ENCODE data around the gene CCDC149. TPM values are rescaled to one million over a fixed set of nuclear protein-coding genes. Genes with fewer than 3 reads are reported as not detected.

CCDC149 gene
- polyA plus RNA-seq, 1 experiment: 10.2 TPM

GRCh38 chr4:24792552-24792951, 120.3 kb downstream of the CCDC149 start:
- H3K4me3 ChIP-seq (ENCODE audit: low read depth, low read length): no peak overlapping the region
- no peaks in the 10 kb centered on the region for H3K36me3 ChIP-seq (ENCODE audit: control insufficient read depth, insufficient read depth, low read length)
- POLR2A ChIA-PET: interaction anchor here (0.5 kb wide), 1 partner anchor 235 kb away, joined by 9 read pairs; no protein-coding TSS in a partner anchor
- CTCF ChIA-PET: interaction anchor here (1.0 to 3.3 kb wide), 4 partner anchors 10 to 103 kb away, joined by 3 to 12 read pairs (median 4); no protein-coding TSS in a partner anchor
- DNase-seq (ENCODE audit: low read depth): no peak
- TF ChIP-seq CTCF (IDR thresholded peaks at IDR 0.05; ENCODE audit: insufficient read depth, low read depth, low read length): no peak
- H3K27me3 ChIP-seq (ENCODE audit: control insufficient read depth, insufficient read depth, low read length): 0 out of 2 replicates have a peak, but pooled peaks cover 1% of the 10 kb centered on the region

- no peak for TF ChIP-seq CTCF (IDR thresholded peaks at IDR 0.05; ENCODE audit: insufficient read depth, low read depth, low read length)
- no peak for DNase-seq (ENCODE audit: low read depth)
- ChIA-PET CTCF (interaction anchor here (1.4 kb wide), 1 partner anchor 12 kb away, joined by 3 read pairs; no protein-coding TSS in a partner anchor), POLR2A (no interaction called here)
- no peak overlapping the region for H3K4me3 ChIP-seq (ENCODE audit: low read depth, low read length)
- no peaks in the 10 kb centered on the region for H3K27me3 ChIP-seq (ENCODE audit: control insufficient read depth, insufficient read depth, low read length)
- no peaks in the 10 kb centered on the region for H3K36me3 ChIP-seq (ENCODE audit: control insufficient read depth, insufficient read depth, low read length)
Observed at GRCh38 chr4:24791043-24791442, 121.8 kb downstream of the CCDC149 start.

- POLR2A ChIA-PET: no interaction called here
- Histone ChIP-seq H3K27me3 (ENCODE audit: control insufficient read depth, insufficient read depth, low read length) (no peaks in the 10 kb centered on the region), H3K4me3 (ENCODE audit: low read depth, low read length) (no peak overlapping the region), H3K36me3 (ENCODE audit: control insufficient read depth, insufficient read depth, low read length) (no peaks in the 10 kb centered on the region)
- DNase-seq (ENCODE audit: low read depth): no peak
- no peak for TF ChIP-seq CTCF (IDR thresholded peaks at IDR 0.05; ENCODE audit: insufficient read depth, low read depth, low read length)
- CTCF ChIA-PET: no interaction called here
Observed at GRCh38 chr4:24783506-24783905, 129.3 kb downstream of the CCDC149 start.

- ChIA-PET CTCF (interaction anchor here (1.6 kb wide), 1 partner anchor 12 kb away, joined by 8 read pairs; no protein-coding TSS in a partner anchor), POLR2A (no interaction called here)
- no peak for TF ChIP-seq CTCF (IDR thresholded peaks at IDR 0.05; ENCODE audit: insufficient read depth, low read depth, low read length)
- Histone ChIP-seq H3K4me3 (ENCODE audit: low read depth, low read length) (no peak overlapping the region), H3K36me3 (ENCODE audit: control insufficient read depth, insufficient read depth, low read length) (no peaks in the 10 kb centered on the region), H3K27me3 (ENCODE audit: control insufficient read depth, insufficient read depth, low read length) (no peaks in the 10 kb centered on the region)
- DNase-seq (ENCODE audit: low read depth): no peak
Observed at GRCh38 chr4:24781999-24782745, 130.7 kb downstream of the CCDC149 start.

GRCh38 chr4:24780936-24781495, 131.8 kb downstream of the CCDC149 start:
- Histone ChIP-seq H3K36me3 (ENCODE audit: control insufficient read depth, insufficient read depth, low read length) (no peaks in the 10 kb centered on the region), H3K4me3 (ENCODE audit: low read depth, low read length) (no peak overlapping the region), H3K27me3 (ENCODE audit: control insufficient read depth, insufficient read depth, low read length) (no peaks in the 10 kb centered on the region)
- ChIA-PET POLR2A (no interaction called here), CTCF (no interaction called here)
- no peak for TF ChIP-seq CTCF (IDR thresholded peaks at IDR 0.05; ENCODE audit: insufficient read depth, low read depth, low read length)
- no peak for DNase-seq (ENCODE audit: low read depth)
